LNCaP clone FGC (cell line): Measurements from ENCODE around the gene SIN3B.

Experiments used
- DNase-seq: peaks from one replicate; pipeline ENCODE4 v3.0.0-alpha.2; 2011; ENCODE audit warnings: low read depth
- H3K4me3 ChIP-seq: 2 replicates; pipeline ENCODE4 v1.5.1; 2011; ENCODE audit warnings: mild to moderate bottlenecking, low read depth, low read length, control low read depth
- TF ChIP-seq, protein P1 (sequence below): IDR thresholded peaks from 2 replicates; pipeline ENCODE4 v1.5.1; 2012; ENCODE audit warnings: mild to moderate bottlenecking; ENCODE audit not compliant: control insufficient read depth, insufficient read depth; ENCODE audit errors: extremely low read depth

SIN3B gene

DNA sequence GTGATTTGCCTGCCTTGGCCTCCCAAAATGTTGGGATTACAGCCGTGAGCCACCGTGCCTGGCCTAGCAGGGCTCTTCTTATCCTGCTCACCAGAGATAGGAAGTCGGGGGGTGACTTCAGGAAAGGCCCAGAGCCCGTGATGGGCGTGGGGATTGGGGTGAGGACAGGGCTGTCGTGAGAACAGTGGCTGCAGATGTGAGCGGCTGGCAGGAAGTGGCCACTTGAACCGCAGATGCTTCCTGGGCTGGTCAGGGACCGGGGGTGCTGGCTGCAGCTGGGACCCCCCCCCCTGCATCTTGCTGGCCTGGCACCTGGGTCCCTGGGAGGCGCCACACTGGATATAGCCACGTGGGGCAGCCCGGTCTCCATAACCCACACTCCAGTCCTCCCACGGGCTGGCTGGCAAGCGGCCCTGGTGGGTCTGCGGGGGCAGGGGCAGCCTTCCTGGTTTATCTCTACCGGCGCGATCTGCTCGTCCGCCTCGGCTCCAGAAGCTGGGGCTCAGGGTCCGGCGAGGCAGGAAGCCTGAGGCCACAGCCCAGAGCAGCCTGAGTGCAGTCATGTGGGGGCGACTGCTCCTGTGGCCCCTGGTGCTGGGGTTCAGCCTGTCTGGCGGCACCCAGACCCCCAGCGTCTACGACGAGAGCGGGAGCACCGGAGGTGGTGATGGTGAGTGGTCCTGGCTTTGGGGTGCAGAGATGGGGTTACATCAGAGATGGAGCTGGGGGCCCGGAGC, 59.6 kb downstream of the SIN3B start, which contains the start of gene F2RL3:
Gene F2RL3 (plus strand): TSS at position 371 of the 737 bp plus-strand sequence. CDS start 191 bp downstream, at position 562.
- H3K4me3 ChIP-seq: no peak within 1 kb of the TSS
- TF ChIP-seq, protein P1, sequence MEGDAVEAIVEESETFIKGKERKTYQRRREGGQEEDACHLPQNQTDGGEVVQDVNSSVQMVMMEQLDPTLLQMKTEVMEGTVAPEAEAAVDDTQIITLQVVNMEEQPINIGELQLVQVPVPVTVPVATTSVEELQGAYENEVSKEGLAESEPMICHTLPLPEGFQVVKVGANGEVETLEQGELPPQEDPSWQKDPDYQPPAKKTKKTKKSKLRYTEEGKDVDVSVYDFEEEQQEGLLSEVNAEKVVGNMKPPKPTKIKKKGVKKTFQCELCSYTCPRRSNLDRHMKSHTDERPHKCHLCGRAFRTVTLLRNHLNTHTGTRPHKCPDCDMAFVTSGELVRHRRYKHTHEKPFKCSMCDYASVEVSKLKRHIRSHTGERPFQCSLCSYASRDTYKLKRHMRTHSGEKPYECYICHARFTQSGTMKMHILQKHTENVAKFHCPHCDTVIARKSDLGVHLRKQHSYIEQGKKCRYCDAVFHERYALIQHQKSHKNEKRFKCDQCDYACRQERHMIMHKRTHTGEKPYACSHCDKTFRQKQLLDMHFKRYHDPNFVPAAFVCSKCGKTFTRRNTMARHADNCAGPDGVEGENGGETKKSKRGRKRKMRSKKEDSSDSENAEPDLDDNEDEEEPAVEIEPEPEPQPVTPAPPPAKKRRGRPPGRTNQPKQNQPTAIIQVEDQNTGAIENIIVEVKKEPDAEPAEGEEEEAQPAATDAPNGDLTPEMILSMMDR: no peak
- no peak for DNase-seq

DNA sequence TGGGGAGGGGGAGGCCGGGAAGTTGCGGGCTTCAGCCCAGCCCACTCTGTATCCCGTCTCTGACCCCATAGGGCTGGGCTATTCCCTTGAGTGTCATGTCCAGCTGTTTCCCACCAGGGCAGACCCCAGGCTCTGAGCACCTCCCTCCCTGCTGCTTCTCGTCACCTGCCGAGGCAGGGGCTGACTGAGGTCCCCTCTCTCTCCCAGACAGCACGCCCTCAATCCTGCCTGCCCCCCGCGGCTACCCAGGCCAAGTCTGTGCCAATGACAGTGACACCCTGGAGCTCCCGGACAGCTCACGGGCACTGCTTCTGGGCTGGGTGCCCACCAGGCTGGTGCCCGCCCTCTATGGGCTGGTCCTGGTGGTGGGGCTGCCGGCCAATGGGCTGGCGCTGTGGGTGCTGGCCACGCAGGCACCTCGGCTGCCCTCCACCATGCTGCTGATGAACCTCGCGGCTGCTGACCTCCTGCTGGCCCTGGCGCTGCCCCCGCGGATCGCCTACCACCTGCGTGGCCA, 60.2 kb downstream of the SIN3B start:
- no peak for DNase-seq
- TF ChIP-seq, protein P1: no peak
- H3K4me3 ChIP-seq: no peak overlapping the region

DNA sequence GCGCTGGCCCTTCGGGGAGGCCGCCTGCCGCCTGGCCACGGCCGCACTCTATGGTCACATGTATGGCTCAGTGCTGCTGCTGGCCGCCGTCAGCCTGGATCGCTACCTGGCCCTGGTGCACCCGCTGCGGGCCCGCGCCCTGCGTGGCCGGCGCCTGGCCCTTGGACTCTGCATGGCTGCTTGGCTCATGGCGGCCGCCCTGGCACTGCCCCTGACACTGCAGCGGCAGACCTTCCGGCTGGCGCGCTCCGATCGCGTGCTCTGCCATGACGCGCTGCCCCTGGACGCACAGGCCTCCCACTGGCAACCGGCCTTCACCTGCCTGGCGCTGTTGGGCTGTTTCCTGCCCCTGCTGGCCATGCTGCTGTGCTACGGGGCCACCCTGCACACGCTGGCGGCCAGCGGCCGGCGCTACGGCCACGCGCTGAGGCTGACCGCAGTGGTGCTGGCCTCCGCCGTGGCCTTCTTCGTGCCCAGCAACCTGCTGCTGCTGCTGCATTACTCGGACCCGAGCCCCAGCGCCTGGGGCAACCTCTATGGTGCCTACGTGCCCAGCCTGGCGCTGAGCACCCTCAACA, 60.8 kb downstream of the SIN3B start:
- TF ChIP-seq, protein P1: no peak
- DNase-seq: no peak
- no peak overlapping the region for H3K4me3 ChIP-seq

DNA sequence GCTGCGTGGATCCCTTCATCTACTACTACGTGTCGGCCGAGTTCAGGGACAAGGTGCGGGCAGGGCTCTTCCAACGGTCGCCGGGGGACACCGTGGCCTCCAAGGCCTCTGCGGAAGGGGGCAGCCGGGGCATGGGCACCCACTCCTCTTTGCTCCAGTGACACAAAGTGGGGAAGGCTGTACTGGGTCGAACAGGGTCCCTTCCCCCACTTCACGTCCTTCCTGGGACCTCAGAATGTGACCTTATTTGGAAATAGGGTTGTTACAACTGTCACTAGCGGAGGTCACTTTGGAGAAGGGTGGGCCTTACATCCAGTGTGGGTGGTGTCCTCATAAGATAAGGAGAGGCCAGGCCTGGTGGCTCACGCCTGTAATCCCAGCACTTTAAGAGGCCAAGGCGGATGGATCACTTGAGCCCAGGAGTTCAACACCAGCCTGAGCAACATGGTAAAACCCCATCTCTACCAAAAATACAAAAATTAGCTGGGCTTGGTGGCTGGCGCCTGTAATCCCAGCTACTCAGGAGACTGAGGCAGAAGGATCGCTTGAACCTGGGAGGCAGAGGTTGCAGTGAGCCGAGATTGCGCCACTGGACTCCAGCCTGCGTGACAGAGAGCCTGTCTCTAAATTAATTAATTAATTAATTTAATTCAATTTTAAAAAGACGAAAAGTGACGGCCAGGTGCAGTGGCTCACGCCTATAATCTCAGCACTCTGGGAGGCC, 61.4 kb downstream of the SIN3B start:
- no peak for DNase-seq
- H3K4me3 ChIP-seq: no peak overlapping the region
- TF ChIP-seq, protein P1: no peak

DNA sequence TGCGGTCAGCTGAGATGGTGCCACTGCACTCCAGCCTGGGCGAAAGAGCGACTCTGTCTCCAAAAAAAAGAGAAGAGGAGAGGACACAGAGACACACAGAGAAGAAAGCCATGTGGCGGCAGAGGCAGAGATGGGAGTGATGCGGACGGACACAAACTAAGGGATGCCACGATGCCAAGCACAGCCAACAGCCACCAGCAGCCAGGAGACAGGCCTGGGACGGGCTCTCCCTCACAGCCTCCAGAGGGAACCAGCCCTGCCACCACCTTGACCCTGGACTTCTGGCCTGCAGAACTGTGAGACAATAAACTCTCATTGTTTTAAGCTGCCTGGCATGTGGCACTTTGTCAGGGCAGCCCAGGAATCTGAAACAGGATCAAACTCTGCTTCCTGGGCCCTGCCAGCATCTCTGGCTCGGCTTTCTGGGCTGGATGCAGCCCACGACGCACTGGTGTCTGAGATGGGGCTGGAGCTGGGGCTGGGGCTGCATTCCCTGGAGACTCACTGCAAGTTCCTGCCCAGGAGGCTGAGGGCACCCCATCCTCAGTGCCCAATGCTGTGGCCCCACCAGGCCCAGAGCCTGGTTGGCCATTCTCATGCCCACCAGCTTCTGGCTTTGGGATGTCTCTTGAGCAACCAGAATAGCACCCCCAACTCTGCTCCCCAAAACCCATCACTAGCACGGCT, 62.6 kb downstream of the SIN3B start:
- H3K4me3 ChIP-seq: no peak overlapping the region

DNA sequence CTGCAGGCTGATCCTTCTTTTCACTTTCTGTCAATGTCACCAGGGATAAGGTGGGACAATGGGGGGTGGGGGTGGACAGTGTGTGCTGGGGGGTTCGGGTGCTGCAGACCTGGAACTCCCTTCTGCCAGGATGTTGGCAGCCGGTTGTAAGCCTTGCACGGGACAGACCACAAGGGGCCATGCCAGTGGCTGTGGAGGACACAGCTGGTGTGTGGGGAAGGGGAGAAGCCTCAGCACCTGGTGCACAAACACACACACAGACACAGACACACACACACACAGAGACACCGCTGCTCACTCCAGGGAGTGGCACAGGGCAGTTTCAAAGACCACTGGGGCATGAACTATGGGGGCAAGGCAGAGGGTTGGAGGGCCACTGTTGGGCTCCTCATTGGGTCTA, 63.2 kb downstream of the SIN3B start:
- H3K4me3 ChIP-seq: no peak overlapping the region
- TF ChIP-seq, protein P1: no peak
- DNase-seq: no peak

More for the DNA sequence above, 62.6 kb downstream of the SIN3B start:
- TF ChIP-seq, protein P1: no peak
- DNase-seq: no peak
